ENCODE data around the gene AFG1L.

- TF ChIP-seq BHLHE40 (IDR thresholded peaks at IDR 0.05; ENCODE audit: borderline replicate concordance), result no peak
- no peak for TF ChIP-seq FOXM1 (IDR thresholded peaks at IDR 0.05; ENCODE audit: borderline replicate concordance)
- TF ChIP-seq FOXK2 (IDR thresholded peaks at IDR 0.05), result no peak
Observed at GRCh38 chr6:108452711-108453195, 157.9 kb downstream of the AFG1L start.

Measured in HEK293T (cell line).